GM21619 (cell line): Measurements from ENCODE around the gene KRIT1.

Experiments used
- ATAC-seq: cut with Tn5 transposase; IDR thresholded peaks from one replicate; pipeline ENCODE4 v1.9.1; 2021; ENCODE audit not compliant: unreplicated experiment

KRIT1 gene

DNA sequence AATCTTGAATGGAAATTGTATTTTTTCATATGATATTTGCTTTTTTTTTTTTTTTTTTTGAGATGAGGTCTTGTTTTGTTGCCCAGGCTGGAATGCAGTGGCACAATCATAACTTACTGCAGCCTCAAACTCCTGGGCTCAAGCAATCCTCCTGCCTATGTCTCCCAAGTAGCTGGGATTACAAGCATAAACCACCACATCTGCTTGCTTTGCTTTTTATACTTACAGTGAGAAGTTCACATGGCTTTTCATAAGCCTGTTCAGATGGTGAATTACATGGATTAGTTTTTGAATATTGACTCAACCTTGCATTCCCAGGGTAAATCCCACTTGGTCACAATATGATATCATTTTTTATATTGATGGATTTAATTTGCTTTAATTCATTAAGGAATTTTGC, 88.7 kb downstream of the KRIT1 start:
- ATAC-seq: no peak

GRCh38 chr7:92155108-92155739, 90.5 kb downstream of the KRIT1 start:
- no peak for ATAC-seq

DNA sequence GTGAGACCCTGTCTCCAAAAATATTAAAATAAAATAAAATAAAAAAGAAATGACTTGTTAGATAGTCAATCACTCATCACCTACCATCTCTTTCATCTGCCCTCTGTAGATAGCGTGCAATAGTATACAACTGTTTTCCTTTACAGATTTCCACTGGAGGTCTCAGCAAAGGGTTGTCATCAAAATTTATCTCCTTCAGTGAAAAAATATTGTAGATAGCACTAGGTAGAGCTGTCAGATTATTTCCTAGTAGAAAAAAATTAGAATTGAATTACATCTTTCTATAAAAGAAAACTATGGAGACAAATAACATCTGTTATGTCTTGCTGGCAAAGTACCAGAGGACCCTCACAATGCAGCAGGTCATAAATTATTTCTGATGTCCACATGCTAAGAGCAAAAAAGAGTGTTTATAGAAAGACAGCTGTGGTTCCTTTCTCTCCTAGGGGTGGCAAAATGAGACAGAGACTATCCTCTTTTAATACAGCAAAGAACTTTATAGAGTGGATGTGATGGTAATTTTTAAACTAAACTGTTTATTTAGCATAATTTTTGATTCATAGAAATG, 95.2 kb downstream of the KRIT1 start:
- ATAC-seq: no peak

GRCh38 chr7:92149736-92150239, 95.9 kb downstream of the KRIT1 start:
- ATAC-seq: no peak
